HepG2 (cell line): ENCODE measurements around the gene C1orf50. TPM values are rescaled to one million over a fixed set of nuclear protein-coding genes. Genes with fewer than 3 reads are reported as not detected.
A peak's percentile ranks its signal among the peaks of the same experiment; 100 is the strongest.

Source experiments
- KDM4B ChIP-seq: sonication (generic); formaldehyde crosslinking; IDR thresholded peaks from 2 replicates; pipeline ENCODE4 v1.4.0; 2020; ENCODE audit warnings: missing genetic modification reagents
- MED1 ChIP-seq: sonication (generic); formaldehyde crosslinking; IDR thresholded peaks from 2 replicates; pipeline ENCODE4 v1.4.0; 2020; ENCODE audit warnings: missing genetic modification reagents
- MTA1 ChIP-seq: sonication (generic); formaldehyde crosslinking; IDR thresholded peaks from 2 replicates; pipeline ENCODE4 v1.4.0; 2020; ENCODE audit warnings: missing genetic modification reagents, mild to moderate bottlenecking, borderline replicate concordance
- PHF5A ChIP-seq: IDR thresholded peaks from one replicate; pipeline ENCODE4 v1.6.1; 2018; ENCODE audit warnings: low read depth, missing genetic modification reagents; ENCODE audit not compliant: unreplicated experiment
- POLR2AphosphoS5 ChIP-seq: IDR thresholded peaks from 2 replicates; pipeline ENCODE4 v1.6.1; 2012; ENCODE audit warnings: low read depth, low read length
- RNF2 ChIP-seq: fragments of 450-650 bp; conservative IDR thresholded peaks from 2 replicates; pipeline ENCODE4 v1.6.1; 2016; ENCODE audit warnings: low read depth
- ZEB1 ChIP-seq: IDR thresholded peaks from 2 replicates; pipeline ENCODE4 v1.6.1; 2012; ENCODE audit warnings: mild to moderate bottlenecking, low read depth, inconsistent platforms; ENCODE audit not compliant: insufficient replicate concordance
- ZNF143 ChIP-seq: sonication (generic); formaldehyde crosslinking; IDR thresholded peaks from 2 replicates; pipeline ENCODE4 v1.4.0; 2020; ENCODE audit warnings: missing genetic modification reagents
- ZNF160 ChIP-seq: sonication (generic); formaldehyde crosslinking; IDR thresholded peaks from 2 replicates; pipeline ENCODE4 v1.8.0; 2022; ENCODE audit warnings: mild to moderate bottlenecking, inconsistent platforms, missing genetic modification reagents
- ZNF264 ChIP-seq: sonication (generic); formaldehyde crosslinking; IDR thresholded peaks from 2 replicates; pipeline ENCODE4 v1.4.0; 2020; ENCODE audit warnings: missing genetic modification reagents
- ZNF451 ChIP-seq: sonication (generic); formaldehyde crosslinking; IDR thresholded peaks from 2 replicates; pipeline ENCODE4 v1.5.0; 2020; ENCODE audit warnings: mild to moderate bottlenecking, missing genetic modification reagents
- ZNF569 ChIP-seq: sonication (generic); formaldehyde crosslinking; IDR thresholded peaks from 2 replicates; pipeline ENCODE4 v1.5.0; 2020; ENCODE audit warnings: mild to moderate bottlenecking, missing genetic modification reagents, moderate library complexity, borderline replicate concordance
- ZNF577 ChIP-seq: sonication (generic); formaldehyde crosslinking; IDR thresholded peaks from 2 replicates; pipeline ENCODE4 v1.4.0; 2020; ENCODE audit warnings: mild to moderate bottlenecking, low read depth, missing genetic modification reagents, borderline replicate concordance
- ZNF768 ChIP-seq: sonication (generic); formaldehyde crosslinking; IDR thresholded peaks from 2 replicates; pipeline ENCODE4 v1.4.0; 2020; ENCODE audit warnings: missing genetic modification reagents
- polyA plus RNA-seq, 8 experiments: library from polyadenylated mRNA; depleted of rRNA in 3 of 8; stranded (reverse) in 7 of 8; unstranded in 1 of 8; fragments of >200 nt; fragmentation: Illumina TruSeq in 4 of 8; extraction: Trizol in 4 of 8; gene quantifications; 2 replicates each; pipeline versions ENCODE4 v1.2.1 to v1.2.3, GENCODE V29; 2011 to 2016; ENCODE audit warnings: low read depth in 4 of 8, missing spikeins in 1 of 8, mixed read lengths in 1 of 8; ENCODE audit not compliant: insufficient read depth in 1 of 8
- total RNA-seq, 5 experiments: library from RNA; depleted of rRNA; stranded (reverse); fragments of >200 nt; fragmentation: Illumina TruSeq; extraction: Trizol; gene quantifications; 2 replicates each; pipeline ENCODE4 v1.2.3, GENCODE V29; 2016; ENCODE audit warnings: low read depth in 1 of 5
- TF ChIP-seq, protein P1 (sequence below): sonication (generic); formaldehyde crosslinking; IDR thresholded peaks from 2 replicates; pipeline ENCODE4 v1.4.0; 2020; ENCODE audit warnings: mild to moderate bottlenecking, missing genetic modification reagents
- TF ChIP-seq, protein P2 (sequence below): sonication (generic); formaldehyde crosslinking; IDR thresholded peaks from 2 replicates; pipeline ENCODE4 v1.8.0; 2023; ENCODE audit warnings: mild to moderate bottlenecking, missing genetic modification reagents
- TF ChIP-seq, protein P3 (sequence below): sonication (generic); formaldehyde crosslinking; IDR thresholded peaks from 2 replicates; pipeline ENCODE4 v1.4.0; 2020; ENCODE audit warnings: missing genetic modification reagents
- TF ChIP-seq, protein P4 (sequence below): sonication (generic); formaldehyde crosslinking; IDR thresholded peaks from 2 replicates; pipeline ENCODE4 v1.4.0; 2020; ENCODE audit warnings: mild to moderate bottlenecking, missing genetic modification reagents
- TF ChIP-seq, protein P5 (sequence below): sonication (generic); formaldehyde crosslinking; IDR thresholded peaks from 2 replicates; pipeline ENCODE4 v1.5.1; 2020; ENCODE audit warnings: missing genetic modification reagents, mild to moderate bottlenecking, borderline replicate concordance
- TF ChIP-seq, protein P6 (sequence below): sonication (generic); formaldehyde crosslinking; IDR thresholded peaks from 2 replicates; pipeline ENCODE4 v1.9.0; 2022; ENCODE audit warnings: missing genetic modification reagents, mild to moderate bottlenecking, borderline replicate concordance

Gene C1orf50
- total and polyA plus RNA-seq, 2 of the 13 experiments (the other 11 are each of a cell fraction or from before 2014, with no cell fraction given), result 4.3 to 4.8 TPM

DNA sequence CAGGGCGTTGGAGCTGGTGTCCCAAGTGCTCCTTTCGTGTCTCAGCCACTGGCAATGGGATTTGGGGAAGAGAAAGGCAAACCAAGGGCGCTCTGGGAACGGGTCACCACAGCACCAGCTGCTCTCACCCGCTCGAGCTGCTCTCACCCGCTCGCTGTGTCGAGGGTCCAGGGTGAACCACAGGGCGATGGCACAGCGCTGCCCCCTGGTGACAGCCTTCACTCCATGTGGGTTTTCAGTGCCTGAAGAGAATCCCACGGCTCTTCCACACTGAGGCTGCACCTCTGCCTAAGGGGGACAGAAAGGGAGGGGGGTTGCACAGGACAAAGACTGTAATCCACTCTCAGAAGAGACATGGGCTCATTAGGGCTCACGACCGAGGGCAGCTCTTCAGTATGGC, 19.9 kb upstream of the C1orf50 start (continued):
- TF ChIP-seq MED1 (CRISPR knock-in tag) (no peak), ZNF160 (CRISPR knock-in tag) (no peak), MTA1 (CRISPR knock-in tag) (no peak), ZEB1 (no peak), ZNF768 (CRISPR knock-in tag) (0 out of 2 replicates have a peak, but pooled peaks have one; percentile 17), PHF5A (CRISPR knock-in tag) (no peak), ZNF143 (CRISPR knock-in tag) (no peak), KDM4B (no peak), ZNF451 (CRISPR knock-in tag) (no peak), ZNF569 (CRISPR knock-in tag) (no peak), POLR2AphosphoS5 (peak; percentile 17; the same call in 1 of the 2 replicates), ZNF264 (CRISPR knock-in tag) (no peak), RNF2 (no peak), ZNF577 (CRISPR knock-in tag) (no peak)
- TF ChIP-seq, protein P1, sequence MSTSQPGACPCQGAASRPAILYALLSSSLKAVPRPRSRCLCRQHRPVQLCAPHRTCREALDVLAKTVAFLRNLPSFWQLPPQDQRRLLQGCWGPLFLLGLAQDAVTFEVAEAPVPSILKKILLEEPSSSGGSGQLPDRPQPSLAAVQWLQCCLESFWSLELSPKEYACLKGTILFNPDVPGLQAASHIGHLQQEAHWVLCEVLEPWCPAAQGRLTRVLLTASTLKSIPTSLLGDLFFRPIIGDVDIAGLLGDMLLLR (CRISPR knock-in tag), result 0 out of 2 replicates have a peak, but pooled peaks have one; percentile 37
- TF ChIP-seq, protein P2, sequence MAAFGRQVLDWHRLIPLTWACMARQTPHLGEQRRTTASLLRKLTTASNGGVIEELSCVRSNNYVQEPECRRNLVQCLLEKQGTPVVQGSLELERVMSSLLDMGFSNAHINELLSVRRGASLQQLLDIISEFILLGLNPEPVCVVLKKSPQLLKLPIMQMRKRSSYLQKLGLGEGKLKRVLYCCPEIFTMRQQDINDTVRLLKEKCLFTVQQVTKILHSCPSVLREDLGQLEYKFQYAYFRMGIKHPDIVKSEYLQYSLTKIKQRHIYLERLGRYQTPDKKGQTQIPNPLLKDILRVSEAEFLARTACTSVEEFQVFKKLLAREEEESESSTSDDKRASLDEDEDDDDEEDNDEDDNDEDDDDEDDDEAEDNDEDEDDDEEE (CRISPR knock-in tag), result no peak
- TF ChIP-seq, protein P3, sequence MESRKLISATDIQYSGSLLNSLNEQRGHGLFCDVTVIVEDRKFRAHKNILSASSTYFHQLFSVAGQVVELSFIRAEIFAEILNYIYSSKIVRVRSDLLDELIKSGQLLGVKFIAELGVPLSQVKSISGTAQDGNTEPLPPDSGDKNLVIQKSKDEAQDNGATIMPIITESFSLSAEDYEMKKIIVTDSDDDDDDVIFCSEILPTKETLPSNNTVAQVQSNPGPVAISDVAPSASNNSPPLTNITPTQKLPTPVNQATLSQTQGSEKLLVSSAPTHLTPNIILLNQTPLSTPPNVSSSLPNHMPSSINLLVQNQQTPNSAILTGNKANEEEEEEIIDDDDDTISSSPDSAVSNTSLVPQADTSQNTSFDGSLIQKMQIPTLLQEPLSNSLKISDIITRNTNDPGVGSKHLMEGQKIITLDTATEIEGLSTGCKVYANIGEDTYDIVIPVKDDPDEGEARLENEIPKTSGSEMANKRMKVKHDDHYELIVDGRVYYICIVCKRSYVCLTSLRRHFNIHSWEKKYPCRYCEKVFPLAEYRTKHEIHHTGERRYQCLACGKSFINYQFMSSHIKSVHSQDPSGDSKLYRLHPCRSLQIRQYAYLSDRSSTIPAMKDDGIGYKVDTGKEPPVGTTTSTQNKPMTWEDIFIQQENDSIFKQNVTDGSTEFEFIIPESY (CRISPR knock-in tag), result peak; percentile 70
- TF ChIP-seq, protein P4, sequence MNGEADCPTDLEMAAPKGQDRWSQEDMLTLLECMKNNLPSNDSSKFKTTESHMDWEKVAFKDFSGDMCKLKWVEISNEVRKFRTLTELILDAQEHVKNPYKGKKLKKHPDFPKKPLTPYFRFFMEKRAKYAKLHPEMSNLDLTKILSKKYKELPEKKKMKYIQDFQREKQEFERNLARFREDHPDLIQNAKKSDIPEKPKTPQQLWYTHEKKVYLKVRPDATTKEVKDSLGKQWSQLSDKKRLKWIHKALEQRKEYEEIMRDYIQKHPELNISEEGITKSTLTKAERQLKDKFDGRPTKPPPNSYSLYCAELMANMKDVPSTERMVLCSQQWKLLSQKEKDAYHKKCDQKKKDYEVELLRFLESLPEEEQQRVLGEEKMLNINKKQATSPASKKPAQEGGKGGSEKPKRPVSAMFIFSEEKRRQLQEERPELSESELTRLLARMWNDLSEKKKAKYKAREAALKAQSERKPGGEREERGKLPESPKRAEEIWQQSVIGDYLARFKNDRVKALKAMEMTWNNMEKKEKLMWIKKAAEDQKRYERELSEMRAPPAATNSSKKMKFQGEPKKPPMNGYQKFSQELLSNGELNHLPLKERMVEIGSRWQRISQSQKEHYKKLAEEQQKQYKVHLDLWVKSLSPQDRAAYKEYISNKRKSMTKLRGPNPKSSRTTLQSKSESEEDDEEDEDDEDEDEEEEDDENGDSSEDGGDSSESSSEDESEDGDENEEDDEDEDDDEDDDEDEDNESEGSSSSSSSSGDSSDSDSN (CRISPR knock-in tag), result no peak
- TF ChIP-seq, protein P5, sequence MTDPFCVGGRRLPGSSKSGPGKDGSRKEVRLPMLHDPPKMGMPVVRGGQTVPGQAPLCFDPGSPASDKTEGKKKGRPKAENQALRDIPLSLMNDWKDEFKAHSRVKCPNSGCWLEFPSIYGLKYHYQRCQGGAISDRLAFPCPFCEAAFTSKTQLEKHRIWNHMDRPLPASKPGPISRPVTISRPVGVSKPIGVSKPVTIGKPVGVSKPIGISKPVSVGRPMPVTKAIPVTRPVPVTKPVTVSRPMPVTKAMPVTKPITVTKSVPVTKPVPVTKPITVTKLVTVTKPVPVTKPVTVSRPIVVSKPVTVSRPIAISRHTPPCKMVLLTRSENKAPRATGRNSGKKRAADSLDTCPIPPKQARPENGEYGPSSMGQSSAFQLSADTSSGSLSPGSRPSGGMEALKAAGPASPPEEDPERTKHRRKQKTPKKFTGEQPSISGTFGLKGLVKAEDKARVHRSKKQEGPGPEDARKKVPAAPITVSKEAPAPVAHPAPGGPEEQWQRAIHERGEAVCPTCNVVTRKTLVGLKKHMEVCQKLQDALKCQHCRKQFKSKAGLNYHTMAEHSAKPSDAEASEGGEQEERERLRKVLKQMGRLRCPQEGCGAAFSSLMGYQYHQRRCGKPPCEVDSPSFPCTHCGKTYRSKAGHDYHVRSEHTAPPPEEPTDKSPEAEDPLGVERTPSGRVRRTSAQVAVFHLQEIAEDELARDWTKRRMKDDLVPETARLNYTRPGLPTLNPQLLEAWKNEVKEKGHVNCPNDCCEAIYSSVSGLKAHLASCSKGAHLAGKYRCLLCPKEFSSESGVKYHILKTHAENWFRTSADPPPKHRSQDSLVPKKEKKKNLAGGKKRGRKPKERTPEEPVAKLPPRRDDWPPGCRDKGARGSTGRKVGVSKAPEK (CRISPR knock-in tag), result peak; percentile 35; the same call in 1 of the 2 replicates
- TF ChIP-seq, protein P6, sequence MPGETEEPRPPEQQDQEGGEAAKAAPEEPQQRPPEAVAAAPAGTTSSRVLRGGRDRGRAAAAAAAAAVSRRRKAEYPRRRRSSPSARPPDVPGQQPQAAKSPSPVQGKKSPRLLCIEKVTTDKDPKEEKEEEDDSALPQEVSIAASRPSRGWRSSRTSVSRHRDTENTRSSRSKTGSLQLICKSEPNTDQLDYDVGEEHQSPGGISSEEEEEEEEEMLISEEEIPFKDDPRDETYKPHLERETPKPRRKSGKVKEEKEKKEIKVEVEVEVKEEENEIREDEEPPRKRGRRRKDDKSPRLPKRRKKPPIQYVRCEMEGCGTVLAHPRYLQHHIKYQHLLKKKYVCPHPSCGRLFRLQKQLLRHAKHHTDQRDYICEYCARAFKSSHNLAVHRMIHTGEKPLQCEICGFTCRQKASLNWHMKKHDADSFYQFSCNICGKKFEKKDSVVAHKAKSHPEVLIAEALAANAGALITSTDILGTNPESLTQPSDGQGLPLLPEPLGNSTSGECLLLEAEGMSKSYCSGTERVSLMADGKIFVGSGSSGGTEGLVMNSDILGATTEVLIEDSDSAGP (CRISPR knock-in tag), result peak; percentile 51
